Upper lobe of left lung (tissue), 6 donors: Measurements from ENCODE around the gene CCDC148. TPM values are rescaled to one million over a fixed set of nuclear protein-coding genes. Genes with fewer than 3 reads are reported as not detected.
A peak's percentile ranks its signal among the peaks of the same experiment; 100 is the strongest.

Experiments
- ATAC-seq, 2 donors: fragments of 200-7000 bp; cut with Tn5 transposase; one replicate each; pipeline ENCODE4 v1.9.1; 2022; ENCODE audit warnings: mild to moderate bottlenecking in 2 of 2, moderate library complexity in 2 of 2; ENCODE audit not compliant: low FRiP score in 2 of 2
- DNase-seq, 2 donors: peaks; one replicate each; pipeline ENCODE4 v3.0.0-alpha.2; 2019 to 2020
- H3K27ac ChIP-seq, 4 donors: fragments of 200-600 bp; sonication (generic); one replicate each; pipeline ENCODE4 v1.5.1; 2016 to 2019
- H3K27me3 ChIP-seq, 4 donors: fragments of 200-600 bp; sonication (generic); one replicate each; pipeline ENCODE4 v1.5.1; 2017 to 2019
- H3K36me3 ChIP-seq, 4 donors: fragments of 200-600 bp; sonication (generic); one replicate each; pipeline ENCODE4 v1.5.1; 2016 to 2019
- H3K4me1 ChIP-seq, 4 donors: fragments of 200-600 bp; sonication (generic); one replicate each; pipeline ENCODE4 v1.5.1; 2018 to 2019
- H3K4me3 ChIP-seq, 4 donors: fragments of 200-600 bp; sonication (generic); one replicate each; pipeline ENCODE4 v1.5.1; 2017 to 2019; ENCODE audit warnings: mild to moderate bottlenecking in 2 of 4, moderate library complexity in 1 of 4
- H3K9me3 ChIP-seq, 4 donors: fragments of 200-600 bp; sonication (generic); one replicate each; pipeline ENCODE4 v1.5.1; 2018 to 2019
- CTCF ChIP-seq, 6 experiments: fragments of 450-650 bp in 4 of 6; fragments of 200-600 bp in 2 of 6; sonication (generic) in 2 of 6; IDR thresholded peaks; one replicate each; pipeline ENCODE4 v1.5.1; 2016 to 2019; ENCODE audit warnings: antibody characterized with exemption in 6 of 6
- EP300 ChIP-seq, 4 donors: sonication (generic); formaldehyde crosslinking; IDR thresholded peaks; one replicate each; pipeline ENCODE4 v1.5.1; 2017; ENCODE audit warnings: antibody characterized with exemption in 4 of 4, control low read depth in 2 of 4
- POLR2A ChIP-seq, 4 donors: fragments of 450-650 bp; IDR thresholded peaks; one replicate each; pipeline ENCODE4 v1.5.1; 2016 to 2017; ENCODE audit warnings: antibody characterized with exemption in 4 of 4, mild to moderate bottlenecking in 2 of 4
- POLR2AphosphoS5 ChIP-seq, 2 donors: sonication (generic); formaldehyde crosslinking; IDR thresholded peaks; one replicate each; pipeline ENCODE4 v1.5.1; 2017; ENCODE audit warnings: antibody characterized with exemption in 2 of 2
- WGBS, 2 donors: methylation state at CpG; one replicate each; pipeline ENCODE4 v1.1.5; 2017 to 2018; 5-methylcytosine and 5-hydroxymethylcytosine counted together
- total RNA-seq, 6 donors: library from RNA; depleted of rRNA in 4 of 6; stranded (reverse); fragments of >200 nt in 4 of 6; gene quantifications; one replicate each; pipeline versions ENCODE4 v1.1.0 to v1.2.1, GENCODE V29; 2016 to 2021
- donor health status: DM: no; HTN: no; CAD: no; lungs with moderate emphysema.
- donor health status: DM: no; HTN: yes; CAD: no; lungs with severe emphysema.

CCDC148 gene
- total RNA-seq, 6 donors from 2014 or later: 0.69 to 4.2 (median 1.9) TPM

- Histone ChIP-seq H3K4me3 (no peak overlapping the region), H3K27me3 (no peaks in the 10 kb centered on the region), H3K9me3 (no peaks in the 10 kb centered on the region), H3K36me3 (no peaks in the 10 kb centered on the region), H3K27ac (no peak overlapping the region), H3K4me1 (peaks cover 5 to 31% (median 13%) of the 10 kb centered on the region in 4 donors)
- DNase-seq (no peak), ATAC-seq (no peak)
- WGBS, 2 donors: 57 to 62% methylated on average over 3 of the region's 3 CpGs
- no peak for TF ChIP-seq POLR2A (IDR thresholded peaks at IDR 0.05)
- no peak for TF ChIP-seq POLR2AphosphoS5 (IDR thresholded peaks at IDR 0.05)
- TF ChIP-seq EP300 (IDR thresholded peaks at IDR 0.05): no peak
- no peak for TF ChIP-seq CTCF (IDR thresholded peaks at IDR 0.05)
Observed at GRCh38 chr2:158496986-158497385, 40.4 kb upstream of the CCDC148 start.

DNA sequence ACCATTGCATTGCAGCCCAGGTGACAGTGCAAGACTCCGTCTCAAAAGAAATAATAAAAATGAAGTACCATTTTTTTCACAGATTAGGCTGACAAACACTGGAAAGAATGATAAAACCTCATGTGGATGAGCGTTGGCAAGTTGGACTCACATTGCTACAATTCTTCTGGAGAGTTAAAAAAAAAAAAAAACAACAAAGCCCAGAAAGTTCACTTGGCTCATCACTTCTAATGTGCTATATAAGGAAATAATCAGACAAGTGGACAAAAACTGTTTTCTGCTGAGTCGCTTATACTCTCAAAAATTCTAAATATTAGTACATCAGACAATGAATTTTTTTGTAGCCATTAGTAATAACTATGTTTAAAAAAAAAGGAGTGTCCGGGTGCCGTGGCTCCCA, 38.6 kb upstream of the CCDC148 start:
- WGBS, 2 donors: 82 to 86% methylated on average over 5 of the region's 5 CpGs
- ATAC-seq (no peak), DNase-seq (no peak)
- H3K27ac ChIP-seq: no peak overlapping the region
- H3K4me3 ChIP-seq: no peak overlapping the region
- H3K9me3 ChIP-seq: no peaks in the 10 kb centered on the region
- H3K4me1 ChIP-seq: peaks cover 0 to 23% (median 8%) of the 10 kb centered on the region in 4 donors
- TF ChIP-seq CTCF (IDR thresholded peaks at IDR 0.05) (no peak), POLR2AphosphoS5 (IDR thresholded peaks at IDR 0.05) (no peak), POLR2A (IDR thresholded peaks at IDR 0.05) (no peak), EP300 (IDR thresholded peaks at IDR 0.05) (no peak)
- H3K36me3 ChIP-seq: no peaks in the 10 kb centered on the region
- no peaks in the 10 kb centered on the region for H3K27me3 ChIP-seq

- TF ChIP-seq POLR2A (IDR thresholded peaks at IDR 0.05) (no peak), EP300 (IDR thresholded peaks at IDR 0.05) (no peak), POLR2AphosphoS5 (IDR thresholded peaks at IDR 0.05) (no peak), CTCF (IDR thresholded peaks at IDR 0.05) (no peak)
Observed at GRCh38 chr2:158493458-158493857, 36.9 kb upstream of the CCDC148 start.

DNA sequence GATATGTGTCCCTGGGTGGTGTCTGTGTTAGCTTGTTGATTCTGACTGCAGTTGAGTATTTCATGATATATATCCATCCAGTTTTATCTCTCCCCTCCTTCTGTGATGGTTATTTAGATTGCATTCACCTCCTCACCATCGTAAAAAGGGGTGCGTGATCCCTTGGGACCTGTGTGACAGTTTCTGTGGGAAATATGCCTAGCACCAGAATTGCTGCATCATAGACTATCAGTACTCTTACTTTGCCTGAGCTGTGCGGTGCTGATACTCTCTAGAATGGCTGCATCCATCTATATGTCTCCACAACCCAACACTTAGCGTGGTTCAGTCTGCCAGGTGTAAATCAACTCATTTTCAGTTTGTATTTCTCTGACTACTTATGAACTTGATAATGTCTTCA, 34.5 kb upstream of the CCDC148 start:
- no peak for DNase-seq
- Histone ChIP-seq H3K27me3 (no peaks in the 10 kb centered on the region), H3K4me3 (no peak overlapping the region), H3K9me3 (no peaks in the 10 kb centered on the region), H3K27ac (no peak overlapping the region), H3K36me3 (no peaks in the 10 kb centered on the region), H3K4me1 (peaks cover 0 to 30% (median 16%) of the 10 kb centered on the region in 4 donors)
- TF ChIP-seq EP300 (IDR thresholded peaks at IDR 0.05) (no peak), POLR2A (IDR thresholded peaks at IDR 0.05) (no peak), POLR2AphosphoS5 (IDR thresholded peaks at IDR 0.05) (no peak), CTCF (IDR thresholded peaks at IDR 0.05) (no peak)
- 91 to 93% methylated on average over 4 of the region's 4 CpGs for WGBS, 2 donors
- ATAC-seq: no peak

More at GRCh38 chr2:158493458-158493857, 36.9 kb upstream of the CCDC148 start:
- H3K36me3 ChIP-seq: no peaks in the 10 kb centered on the region
- H3K4me1 ChIP-seq: peaks cover 0 to 25% (median 13%) of the 10 kb centered on the region in 4 donors
- 44 to 96% methylated on average over 2 of the region's 2 CpGs for WGBS, 2 donors
- H3K9me3 ChIP-seq: no peaks in the 10 kb centered on the region
- no peak overlapping the region for H3K27ac ChIP-seq
- DNase-seq: peak in 1 of 2 donors; percentile 36
- ATAC-seq: peak in 1 of 2 donors; percentile 51
- H3K4me3 ChIP-seq: no peak overlapping the region
- H3K27me3 ChIP-seq: no peaks in the 10 kb centered on the region

GRCh38 chr2:158489366-158490112, 33.0 kb upstream of the CCDC148 start:
- no peak overlapping the region for H3K27ac ChIP-seq
- no peak overlapping the region for H3K4me3 ChIP-seq
- 57 to 60% methylated on average over 6 of the region's 6 CpGs for WGBS, 2 donors
- TF ChIP-seq CTCF (IDR thresholded peaks at IDR 0.05) (no peak), POLR2AphosphoS5 (IDR thresholded peaks at IDR 0.05) (no peak), POLR2A (IDR thresholded peaks at IDR 0.05) (no peak), EP300 (IDR thresholded peaks at IDR 0.05) (no peak)
- peaks cover 0 to 31% (median 17%) of the 10 kb centered on the region in 4 donors for H3K4me1 ChIP-seq
- H3K9me3 ChIP-seq: no peaks in the 10 kb centered on the region
- no peaks in the 10 kb centered on the region for H3K36me3 ChIP-seq
- ATAC-seq (no peak), DNase-seq (no peak)
- H3K27me3 ChIP-seq: no peaks in the 10 kb centered on the region
